Measurements from ENCODE around the gene OLFML1. TPM values are rescaled to one million over a fixed set of nuclear protein-coding genes. Genes with fewer than 3 reads are reported as not detected.

The OLFML1 gene
- total and polyA plus RNA-seq, 2 of the 13 experiments (the other 11 are each of a cell fraction or from before 2014, with no cell fraction given): 0.89 to 0.90 TPM

DNA sequence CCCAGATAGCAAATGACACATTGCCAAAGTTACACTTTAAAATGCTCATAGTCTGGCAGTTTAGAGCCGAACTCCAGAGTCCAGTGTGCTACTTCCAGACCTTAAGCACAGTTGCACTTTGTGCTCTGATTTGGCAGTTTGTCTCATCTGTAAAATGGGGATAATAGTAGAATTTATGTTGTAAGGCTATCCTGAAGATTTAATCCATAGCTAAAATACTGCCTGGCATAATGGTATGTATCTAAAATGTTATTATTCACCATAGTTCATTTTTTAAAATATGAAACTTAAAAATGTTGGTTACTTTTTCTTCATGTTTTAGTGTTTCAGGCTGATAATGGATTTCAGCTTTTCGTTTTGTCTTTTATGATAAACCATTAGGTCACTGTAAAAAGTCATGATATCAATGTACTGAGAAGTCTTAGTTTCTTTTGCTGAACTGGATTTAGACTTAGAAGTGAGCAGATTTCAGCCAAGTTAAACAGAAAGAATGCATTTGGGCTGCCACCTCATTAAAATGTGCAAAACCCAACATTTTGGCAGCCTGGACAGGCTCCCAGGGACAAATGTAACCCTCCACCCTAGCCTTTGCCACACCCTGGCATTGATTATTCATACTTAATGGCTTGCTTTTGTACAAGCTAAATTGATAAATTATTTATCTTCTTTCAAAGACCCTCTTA is 933 bp downstream of the OLFML1 start:
- Histone ChIP-seq H3K9ac (ENCODE audit: insufficient read depth, low read depth, low read length) (no peak overlapping the region), H3K9me3 (ENCODE audit: low read length) (no peaks in the 10 kb centered on the region), H4K20me1 (ENCODE audit: insufficient read depth, low read length) (no peaks in the 10 kb centered on the region), H3K27ac (ENCODE audit: extremely low read length, insufficient read depth, low read length) (no peak overlapping the region), H3K4me3 (replicated peaks in 1 of 3; ENCODE audit: insufficient read depth in 1 of 3, low read depth in 2 of 3, low read length in 3 of 3) (peak overlapping the region; percentile 32 to 58 (median 49); a peak in 4 of 6 replicates), H3K79me2 (ENCODE audit: insufficient read depth, low read length) (no peaks in the 10 kb centered on the region), H3K4me1 (ENCODE audit: insufficient read depth, low read length) (peaks cover 15% of the 10 kb centered on the region; the same call in 1 of the 2 replicates), H3K27me3 (ENCODE audit: control insufficient read depth in 1 of 2, insufficient read depth in 2 of 2, low read length in 2 of 2) (peaks cover 1 to 13% of the 10 kb centered on the region in 2 experiments; a peak in 1 of 5 replicates), H2AFZ (ENCODE audit: low read length) (no peak overlapping the region), H3K36me3 (replicated peaks in 1 of 2; ENCODE audit: control insufficient read depth in 1 of 2, insufficient read depth in 2 of 2, low read length in 2 of 2) (no peaks in the 10 kb centered on the region), H3K4me2 (ENCODE audit: low read depth, low read length) (peak overlapping the region; percentile 69)
- ChIA-PET CTCF (ENCODE audit: low intra/inter-chr PET ratio, low total read pairs) (no interaction called here), POLR2A (no interaction called here)
- in situ Hi-C loops (cut with HindIII; ENCODE audit: extremely low pct_ligation_motif_present, low pct_unique_long_range_greater_than_20kb) (no loop called here), intact Hi-C loops (cut with micrococcal nuclease; ENCODE audit: unreplicated experiment) (no loop called here)
- ATAC-seq (no peak), DNase-seq (ENCODE audit: low spot score) (no peak), FAIRE-seq (no peak)
- no peak for TF ChIP-seq RBM39 (IDR thresholded peaks at IDR 0.05; ENCODE audit: low read depth, low read length, poor library complexity, severe bottlenecking)
- peak; percentile 64 for TF ChIP-seq HNF4A (CRISPR knock-in tag; IDR thresholded peaks at IDR 0.05)
- TF ChIP-seq ZNF629 (CRISPR knock-in tag; conservative IDR thresholded peaks at IDR 0.05): peak; percentile 93
- TF ChIP-seq GTF3A (CRISPR knock-in tag; conservative IDR thresholded peaks at IDR 0.05): no peak
- 14% methylated on average over 2 of the region's 2 CpGs for WGBS (ENCODE audit: low lambda C conversion rate)
- no TSS peak for BruUV-seq (replicated peaks)

GRCh38 chr11:7486781-7487140 is 1.5 kb downstream of the OLFML1 start:
- H3K36me3 ChIP-seq (replicated peaks in 1 of 2; ENCODE audit: control insufficient read depth in 1 of 2, insufficient read depth in 2 of 2, low read length in 2 of 2): no peaks in the 10 kb centered on the region
- H3K27ac ChIP-seq (ENCODE audit: extremely low read length, insufficient read depth, low read length): no peak overlapping the region
- POLR2A ChIA-PET: no interaction called here
- DNase-seq (ENCODE audit: low spot score) (no peak), ATAC-seq (no peak), FAIRE-seq (no peak)
- no TSS peak for BruUV-seq (replicated peaks)
- H3K4me2 ChIP-seq (ENCODE audit: low read depth, low read length): no peak overlapping the region
- no peaks in the 10 kb centered on the region for H4K20me1 ChIP-seq (ENCODE audit: insufficient read depth, low read length)
- no peak overlapping the region for H2AFZ ChIP-seq (ENCODE audit: low read length)
- H3K79me2 ChIP-seq (ENCODE audit: insufficient read depth, low read length): no peaks in the 10 kb centered on the region
- H3K9ac ChIP-seq (ENCODE audit: insufficient read depth, low read depth, low read length): no peak overlapping the region
- peaks cover 1 to 13% of the 10 kb centered on the region in 2 experiments; a peak in 1 of 5 replicates for H3K27me3 ChIP-seq (ENCODE audit: control insufficient read depth in 1 of 2, insufficient read depth in 2 of 2, low read length in 2 of 2)
- TF ChIP-seq ZSCAN31 (CRISPR knock-in tag; IDR thresholded peaks at IDR 0.05; ENCODE audit: low read depth): no peak
- TF ChIP-seq RNF2 (conservative IDR thresholded peaks at IDR 0.05; ENCODE audit: low read depth): no peak
- no peak for TF ChIP-seq HDAC1 (CRISPR knock-in tag; IDR thresholded peaks at IDR 0.05)
- TF ChIP-seq ATF1 (CRISPR knock-in tag; IDR thresholded peaks at IDR 0.05): no peak
- TF ChIP-seq ZNF496 (CRISPR knock-in tag; IDR thresholded peaks at IDR 0.05; ENCODE audit: insufficient replicate concordance): no peak
- TF ChIP-seq, protein P1, sequence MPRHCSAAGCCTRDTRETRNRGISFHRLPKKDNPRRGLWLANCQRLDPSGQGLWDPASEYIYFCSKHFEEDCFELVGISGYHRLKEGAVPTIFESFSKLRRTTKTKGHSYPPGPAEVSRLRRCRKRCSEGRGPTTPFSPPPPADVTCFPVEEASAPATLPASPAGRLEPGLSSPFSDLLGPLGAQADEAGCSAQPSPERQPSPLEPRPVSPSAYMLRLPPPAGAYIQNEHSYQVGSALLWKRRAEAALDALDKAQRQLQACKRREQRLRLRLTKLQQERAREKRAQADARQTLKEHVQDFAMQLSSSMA (CRISPR knock-in tag; IDR thresholded peaks at IDR 0.05): no peak
- TF ChIP-seq ZNF10 (CRISPR knock-in tag; IDR thresholded peaks at IDR 0.05; ENCODE audit: borderline replicate concordance, low read depth): no peak
- TF ChIP-seq ZNF629 (CRISPR knock-in tag; conservative IDR thresholded peaks at IDR 0.05): no peak
- TF ChIP-seq THAP11 (CRISPR knock-in tag; IDR thresholded peaks at IDR 0.05): no peak
- TF ChIP-seq ZNF337 (CRISPR knock-in tag; IDR thresholded peaks at IDR 0.05; ENCODE audit: borderline replicate concordance, low read depth): no peak
- no peak for TF ChIP-seq SP4 (CRISPR knock-in tag; IDR thresholded peaks at IDR 0.05)
- TF ChIP-seq, protein P2, sequence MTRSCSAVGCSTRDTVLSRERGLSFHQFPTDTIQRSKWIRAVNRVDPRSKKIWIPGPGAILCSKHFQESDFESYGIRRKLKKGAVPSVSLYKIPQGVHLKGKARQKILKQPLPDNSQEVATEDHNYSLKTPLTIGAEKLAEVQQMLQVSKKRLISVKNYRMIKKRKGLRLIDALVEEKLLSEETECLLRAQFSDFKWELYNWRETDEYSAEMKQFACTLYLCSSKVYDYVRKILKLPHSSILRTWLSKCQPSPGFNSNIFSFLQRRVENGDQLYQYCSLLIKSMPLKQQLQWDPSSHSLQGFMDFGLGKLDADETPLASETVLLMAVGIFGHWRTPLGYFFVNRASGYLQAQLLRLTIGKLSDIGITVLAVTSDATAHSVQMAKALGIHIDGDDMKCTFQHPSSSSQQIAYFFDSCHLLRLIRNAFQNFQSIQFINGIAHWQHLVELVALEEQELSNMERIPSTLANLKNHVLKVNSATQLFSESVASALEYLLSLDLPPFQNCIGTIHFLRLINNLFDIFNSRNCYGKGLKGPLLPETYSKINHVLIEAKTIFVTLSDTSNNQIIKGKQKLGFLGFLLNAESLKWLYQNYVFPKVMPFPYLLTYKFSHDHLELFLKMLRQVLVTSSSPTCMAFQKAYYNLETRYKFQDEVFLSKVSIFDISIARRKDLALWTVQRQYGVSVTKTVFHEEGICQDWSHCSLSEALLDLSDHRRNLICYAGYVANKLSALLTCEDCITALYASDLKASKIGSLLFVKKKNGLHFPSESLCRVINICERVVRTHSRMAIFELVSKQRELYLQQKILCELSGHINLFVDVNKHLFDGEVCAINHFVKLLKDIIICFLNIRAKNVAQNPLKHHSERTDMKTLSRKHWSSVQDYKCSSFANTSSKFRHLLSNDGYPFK (CRISPR knock-in tag; IDR thresholded peaks at IDR 0.05; ENCODE audit: borderline replicate concordance): no peak
- intact Hi-C loops (cut with micrococcal nuclease; ENCODE audit: unreplicated experiment) (no loop called here), in situ Hi-C loops (cut with HindIII; ENCODE audit: extremely low pct_ligation_motif_present, low pct_unique_long_range_greater_than_20kb) (no loop called here)
- CTCF ChIA-PET (ENCODE audit: low intra/inter-chr PET ratio, low total read pairs): no interaction called here
- H3K4me3 ChIP-seq (replicated peaks in 1 of 3; ENCODE audit: insufficient read depth in 1 of 3, low read depth in 2 of 3, low read length in 3 of 3): no peak overlapping the region
- H3K9me3 ChIP-seq (ENCODE audit: low read length): no peaks in the 10 kb centered on the region
- 41% methylated on average over 6 of the region's 6 CpGs for WGBS (ENCODE audit: low lambda C conversion rate)
- peaks cover 15% of the 10 kb centered on the region; the same call in 1 of the 2 replicates for H3K4me1 ChIP-seq (ENCODE audit: insufficient read depth, low read length)

Measured in HepG2 (cell line).